NCI-H524 (cell line): ENCODE data around the gene NEK10.
A peak's percentile ranks its signal among the peaks of the same experiment; 100 is the strongest.
"Not testable (repeated sequence)": the region's sequence is repeated elsewhere in the genome, so short reads cannot be mapped to it uniquely, and the experiment has no call there.

Experiments used
- DNase-seq, 2 experiments: peaks; one replicate each; lab custom pipeline; 2025; lab: John Stamatoyannopoulos, UW

The NEK10 gene

DNA sequence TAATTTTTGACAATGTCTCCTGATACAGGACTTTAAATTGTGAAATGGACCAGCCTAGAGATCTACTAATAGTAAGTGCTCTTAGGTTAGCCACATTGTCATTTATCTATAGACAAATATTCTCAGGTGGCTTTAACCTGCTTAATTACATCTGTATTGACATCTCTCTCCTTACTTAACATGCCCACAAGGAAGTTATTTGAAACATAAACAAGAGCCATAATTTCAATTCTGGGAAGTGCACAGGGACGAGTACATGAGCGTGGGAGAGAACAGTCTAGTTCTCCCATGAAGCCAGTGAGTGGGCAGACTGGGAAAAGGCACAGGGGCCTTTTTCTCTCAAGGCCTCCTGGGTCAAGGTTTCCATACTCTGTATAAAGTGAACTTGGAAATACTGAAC is 54.2 kb downstream of the NEK10 start:
- no peak for DNase-seq

DNA sequence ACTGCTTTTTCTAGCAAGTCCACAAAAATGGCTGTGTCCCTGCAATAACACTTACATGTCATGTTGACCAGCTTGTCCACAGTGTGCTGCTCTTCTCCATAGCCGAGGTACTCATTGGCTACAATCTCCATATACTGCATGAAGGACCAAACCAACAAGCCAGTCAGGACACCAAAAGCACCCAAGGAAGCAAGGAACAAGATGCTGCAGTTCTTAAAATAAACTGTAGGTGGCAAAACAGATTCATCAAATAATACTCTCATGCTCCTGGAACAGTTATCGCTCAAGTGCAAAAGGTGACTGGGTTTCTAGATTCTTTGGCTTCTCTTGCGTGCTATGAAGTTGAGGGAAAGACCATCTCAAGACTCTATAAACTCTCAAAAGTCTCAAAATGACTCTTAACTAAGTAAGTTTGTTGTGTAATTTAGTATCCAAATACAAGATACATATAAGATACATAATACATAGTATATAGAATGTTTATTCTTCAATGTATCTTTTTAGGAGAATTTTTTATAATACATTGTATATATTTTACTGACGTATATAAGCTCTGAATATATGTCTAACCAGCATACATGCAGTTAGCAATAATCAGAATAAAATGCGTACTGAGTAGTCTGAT is 57.0 kb downstream of the NEK10 start:
- DNase-seq, result peak; percentile 66 to 77

DNA sequence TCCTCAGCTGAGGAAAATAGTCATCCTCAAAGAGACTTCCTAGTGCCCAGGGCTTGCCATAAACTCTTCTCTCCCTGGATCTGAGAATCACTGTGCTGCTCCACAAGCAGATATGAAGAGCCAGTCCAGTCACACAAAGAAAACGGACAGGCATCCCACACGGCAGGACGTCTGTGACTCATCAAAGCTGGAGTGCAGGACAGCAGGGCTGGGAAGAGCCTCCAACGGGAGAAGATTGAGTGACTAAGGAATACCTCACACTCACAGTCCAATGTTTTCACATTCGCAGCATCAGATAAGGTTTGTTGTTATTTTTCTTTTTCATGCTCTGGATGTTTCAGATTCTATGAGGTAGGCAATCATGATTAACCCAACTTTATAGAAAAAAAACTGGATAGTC is 57.8 kb downstream of the NEK10 start:
- DNase-seq, result no peak

DNA sequence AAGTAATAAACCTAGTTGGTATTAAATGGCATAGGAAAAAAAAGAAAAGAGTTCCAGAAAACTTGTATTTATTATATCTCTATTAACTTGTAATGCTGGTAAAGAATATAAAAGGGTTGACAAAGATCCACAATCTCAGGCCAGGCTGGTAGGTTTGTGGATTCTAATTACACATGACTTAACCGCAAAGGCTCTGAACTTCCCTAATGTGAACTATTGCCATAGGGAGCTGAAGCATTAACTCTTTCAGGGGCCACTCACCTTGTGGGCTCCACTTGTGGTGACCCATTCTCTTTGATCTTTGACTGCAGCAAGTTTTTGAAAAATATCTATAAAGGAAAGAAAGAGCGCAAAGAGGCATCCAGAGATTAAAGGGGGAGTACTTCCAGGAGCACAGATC is 58.5 kb downstream of the NEK10 start:
- DNase-seq, result no peak

DNA sequence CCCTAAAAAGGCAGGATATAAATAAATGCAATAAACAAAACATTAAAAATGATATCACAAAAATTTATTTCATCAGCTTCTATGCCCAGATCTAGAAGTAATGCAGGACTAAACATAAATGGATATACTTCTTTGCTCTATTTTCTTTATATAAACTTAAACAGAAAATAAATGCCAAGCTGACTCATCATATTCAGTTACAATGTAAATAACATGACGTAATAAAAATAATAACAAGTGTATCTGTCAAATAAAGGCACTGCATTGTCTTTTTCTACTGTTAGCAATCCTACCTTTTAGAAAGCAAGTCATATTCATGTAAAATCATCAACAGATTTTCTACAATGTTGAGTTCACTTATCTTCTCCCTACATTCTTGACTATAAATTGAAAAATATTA is 61.6 kb downstream of the NEK10 start:
- no peak for DNase-seq

DNA sequence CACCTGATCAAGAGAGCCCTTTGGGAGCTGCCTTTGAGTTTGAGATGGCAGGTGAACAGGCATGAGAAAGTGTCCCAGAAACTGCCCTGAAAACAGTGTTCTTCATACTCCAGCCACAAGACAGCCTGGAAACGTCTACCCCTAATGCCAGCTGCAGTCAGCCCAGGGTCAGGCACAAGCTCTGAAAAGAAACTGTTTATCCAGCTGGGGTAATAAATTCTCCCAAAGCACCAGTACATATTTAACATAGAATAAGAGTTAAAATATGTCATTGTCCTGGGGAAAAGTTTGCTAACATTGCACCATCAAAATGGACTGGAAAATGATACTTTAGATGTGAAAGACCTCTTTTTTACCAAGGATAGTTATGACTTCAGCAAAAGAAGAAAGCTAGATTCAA is 66.3 kb downstream of the NEK10 start:
- no peak for DNase-seq

DNA sequence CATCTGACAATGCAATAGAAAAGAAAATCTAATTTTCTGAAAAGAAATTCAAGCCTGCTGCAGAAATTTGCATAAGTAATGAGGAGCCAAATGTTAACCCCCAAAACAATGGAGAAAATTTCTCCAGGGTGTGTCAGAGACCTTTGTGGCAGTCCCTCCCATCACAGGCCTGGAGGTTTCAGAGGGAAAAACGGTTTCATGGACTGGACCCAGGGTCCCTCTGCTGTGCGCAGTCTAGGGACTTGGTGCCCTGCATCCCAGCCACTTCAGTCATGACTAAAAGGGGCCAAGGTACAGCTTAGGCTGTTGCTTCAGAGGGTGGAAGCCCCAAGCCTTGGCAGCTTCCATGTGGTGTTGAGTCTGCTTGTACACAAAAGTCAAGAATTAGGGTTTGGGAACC is 70.2 kb downstream of the NEK10 start:
- DNase-seq, result not testable (repeated sequence)

DNA sequence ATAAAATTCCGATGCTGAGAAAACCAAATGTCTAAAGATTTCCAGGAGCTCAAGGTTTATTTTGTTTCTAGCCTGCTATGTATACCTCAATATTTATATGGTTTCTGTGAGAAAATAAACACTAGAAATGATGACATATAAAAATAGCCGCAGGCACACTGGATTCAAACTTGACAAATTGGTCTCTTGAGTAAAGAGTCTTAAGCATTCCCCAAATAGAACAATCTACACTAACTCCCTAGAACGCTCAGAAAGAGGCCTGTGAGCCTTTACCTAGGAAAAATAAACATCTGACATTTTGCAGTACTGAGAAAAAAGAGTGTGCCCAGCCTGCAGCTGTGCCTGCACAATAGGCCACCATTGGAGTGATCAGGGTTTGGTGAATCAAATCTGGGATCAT is 75.2 kb downstream of the NEK10 start:
- DNase-seq, result no peak

DNA sequence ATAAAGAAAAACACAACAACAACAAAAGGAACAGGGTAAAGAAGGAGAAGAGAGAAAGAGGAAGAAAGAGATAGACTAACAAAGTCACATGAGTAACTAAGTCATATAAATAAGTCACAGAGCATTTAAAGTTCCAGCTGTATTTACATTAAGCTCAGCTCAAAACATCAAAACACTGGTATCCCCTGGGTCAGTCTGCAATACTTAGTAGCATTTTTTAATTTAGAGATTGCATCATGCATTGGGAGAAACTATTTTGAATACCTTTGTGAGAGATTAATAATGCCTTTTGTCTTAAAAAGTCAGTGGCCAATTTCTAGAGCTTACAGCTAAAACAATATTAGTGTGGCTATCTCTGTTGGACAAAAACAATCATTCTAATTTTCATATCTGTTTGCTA is 78.4 kb downstream of the NEK10 start:
- DNase-seq, result no peak

DNA sequence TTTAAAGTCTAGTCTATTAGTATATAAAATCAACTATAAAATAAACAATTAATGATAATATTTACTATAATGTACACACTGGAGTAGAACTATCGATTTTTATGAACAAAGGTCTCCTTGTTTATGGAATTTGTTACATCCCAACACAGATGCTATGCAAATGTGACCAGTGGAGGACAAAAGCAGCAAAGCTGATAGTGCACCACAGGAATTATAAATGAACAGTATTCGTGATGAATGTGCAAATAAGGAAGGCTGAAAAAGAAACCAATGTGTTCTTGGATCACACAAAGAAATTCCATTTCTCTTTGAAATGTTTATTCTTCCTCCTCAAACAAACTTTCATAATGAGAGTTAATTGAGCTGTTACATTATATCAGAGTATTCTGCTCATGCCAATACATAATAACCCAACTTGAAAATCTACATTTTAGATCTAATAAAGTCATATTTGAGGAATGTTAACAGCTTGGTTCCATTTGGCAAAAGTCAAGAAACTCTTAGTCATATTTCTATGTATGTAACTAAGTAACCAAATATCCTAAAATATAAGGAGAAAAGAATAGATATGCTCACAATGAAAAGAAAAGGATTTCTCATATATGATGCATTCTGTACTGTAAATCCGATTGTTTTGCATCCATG is 79.3 kb downstream of the NEK10 start:
- DNase-seq, result no peak

DNA sequence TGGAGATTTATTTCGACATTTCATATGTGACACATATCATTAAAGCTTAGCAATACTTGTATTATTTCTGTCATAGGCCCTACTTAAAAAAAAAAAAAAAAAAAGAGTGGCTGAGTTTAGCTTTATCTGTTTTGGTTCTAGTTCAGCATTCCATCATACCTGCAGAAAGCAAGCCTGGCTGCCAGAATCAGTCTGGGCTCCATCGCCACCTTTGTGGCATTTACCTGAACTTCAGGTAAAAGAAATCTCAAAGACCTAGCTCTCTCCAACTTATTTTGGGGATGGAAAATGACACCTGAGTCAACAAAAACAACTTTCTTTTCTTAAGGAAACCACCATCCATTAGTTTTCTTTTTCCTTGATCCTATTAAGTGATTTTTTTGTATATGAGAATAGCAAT is 82.1 kb downstream of the NEK10 start:
- no peak for DNase-seq

DNA sequence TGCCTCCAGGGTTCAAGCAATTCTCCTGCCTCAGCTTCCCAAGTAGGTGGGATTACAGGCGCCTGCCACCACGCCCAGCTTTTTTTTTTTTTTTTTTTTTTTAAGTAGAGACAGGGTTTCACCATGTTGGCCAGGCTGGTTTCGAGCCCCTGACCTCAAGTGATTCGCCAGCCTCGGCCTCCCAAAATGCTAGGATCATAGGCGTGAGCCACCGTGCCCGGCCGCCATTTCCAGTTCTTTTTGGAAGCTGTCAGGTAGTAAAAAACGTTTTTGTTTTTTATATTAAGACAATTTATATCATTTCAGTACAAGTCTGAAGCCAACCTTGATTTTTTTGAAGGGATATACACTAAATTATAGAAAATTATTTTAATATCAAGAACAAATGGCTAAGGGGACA is 82.7 kb downstream of the NEK10 start:
- not testable (repeated sequence) for DNase-seq

DNA sequence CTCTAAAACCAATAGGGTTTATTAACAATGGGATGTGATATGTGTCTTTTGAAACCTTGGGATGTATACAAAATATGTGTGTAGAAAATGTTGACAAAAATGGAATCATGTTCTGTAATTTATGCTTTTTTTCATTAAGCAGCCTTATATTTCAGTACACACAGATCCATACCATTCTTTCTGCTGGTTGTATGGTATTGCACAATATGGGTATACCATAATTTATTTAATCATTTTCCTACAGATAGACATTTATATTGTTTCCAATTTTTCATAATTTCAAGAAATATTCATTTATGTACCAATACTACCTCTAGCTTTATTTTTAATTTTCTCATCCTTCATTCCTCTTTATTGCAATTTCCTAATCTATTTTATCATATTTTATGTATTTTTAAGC is 83.5 kb downstream of the NEK10 start:
- no peak for DNase-seq

DNA sequence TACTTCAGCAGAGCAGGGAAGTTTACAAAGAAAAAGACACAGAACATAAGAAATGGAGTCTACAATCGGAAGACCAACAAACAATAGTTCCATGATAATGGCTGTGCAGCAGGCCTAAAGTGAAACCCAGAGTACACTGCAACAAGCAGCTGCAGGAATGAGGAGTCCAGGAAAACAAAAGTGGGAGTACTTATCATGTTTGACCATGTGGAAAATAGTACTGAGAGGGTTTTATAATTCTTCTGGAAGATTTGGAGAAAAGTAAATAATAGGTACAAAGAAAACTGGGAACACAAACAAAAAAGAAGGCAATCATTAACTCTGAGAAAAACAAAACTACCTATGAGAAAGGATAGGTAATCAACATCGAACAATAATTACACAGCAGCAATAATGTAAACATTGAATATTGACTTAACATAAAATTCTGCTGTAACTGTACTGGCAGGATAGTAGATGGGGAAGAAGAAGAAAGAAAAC is 87.5 kb downstream of the NEK10 start:
- DNase-seq, result no peak

DNA sequence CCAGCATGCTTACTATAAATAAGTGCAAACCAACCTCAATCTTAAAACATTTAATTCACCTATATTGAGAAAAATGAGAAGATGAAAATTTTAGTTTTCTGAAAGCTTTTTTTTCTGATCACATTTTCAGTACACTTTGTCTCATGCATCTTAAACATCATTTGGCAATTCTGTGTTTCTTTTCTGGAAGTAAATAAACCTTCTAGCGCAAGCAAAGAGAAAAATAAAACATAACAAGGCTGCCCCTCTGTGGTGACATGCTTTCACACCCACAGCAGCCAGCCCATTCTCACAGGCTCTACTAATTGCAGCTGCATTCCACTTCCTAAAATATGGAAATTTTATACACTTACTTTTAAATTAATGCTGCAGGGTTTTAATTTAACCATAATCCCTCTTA is 90.1 kb downstream of the NEK10 start:
- DNase-seq, result peak in 1 of 2 experiments; percentile 23

DNA sequence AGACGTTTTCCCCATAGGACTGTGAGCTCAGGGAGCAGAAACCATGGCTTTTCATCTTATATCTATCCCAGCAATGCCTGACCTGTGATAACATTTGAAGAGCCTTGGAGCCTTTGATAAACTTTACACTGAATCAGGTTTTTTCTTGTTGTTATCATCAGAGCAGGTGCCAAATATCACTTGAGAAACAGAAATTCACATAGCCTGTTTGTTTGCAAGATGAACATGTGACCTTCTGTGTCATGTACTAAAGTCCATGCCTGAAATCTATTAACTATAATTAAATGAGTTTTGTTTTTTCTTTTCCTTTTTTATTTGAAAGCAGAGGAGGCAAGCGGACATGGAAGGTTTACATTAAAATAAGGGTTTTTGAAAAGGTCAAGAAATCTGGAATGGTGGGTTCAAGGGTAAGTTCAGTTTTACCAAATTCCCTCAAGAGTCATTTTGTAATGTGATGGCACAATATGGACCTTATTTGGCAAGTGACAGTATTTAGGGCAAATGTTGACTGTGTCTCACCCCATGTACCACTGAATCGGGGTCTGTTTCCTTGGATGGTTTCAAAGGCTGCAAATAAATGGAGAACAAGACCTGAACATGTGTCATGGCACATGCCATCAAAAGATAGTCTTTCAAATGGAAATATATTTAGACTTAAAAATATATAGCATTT is 90.7 kb downstream of the NEK10 start:
- no peak for DNase-seq

DNA sequence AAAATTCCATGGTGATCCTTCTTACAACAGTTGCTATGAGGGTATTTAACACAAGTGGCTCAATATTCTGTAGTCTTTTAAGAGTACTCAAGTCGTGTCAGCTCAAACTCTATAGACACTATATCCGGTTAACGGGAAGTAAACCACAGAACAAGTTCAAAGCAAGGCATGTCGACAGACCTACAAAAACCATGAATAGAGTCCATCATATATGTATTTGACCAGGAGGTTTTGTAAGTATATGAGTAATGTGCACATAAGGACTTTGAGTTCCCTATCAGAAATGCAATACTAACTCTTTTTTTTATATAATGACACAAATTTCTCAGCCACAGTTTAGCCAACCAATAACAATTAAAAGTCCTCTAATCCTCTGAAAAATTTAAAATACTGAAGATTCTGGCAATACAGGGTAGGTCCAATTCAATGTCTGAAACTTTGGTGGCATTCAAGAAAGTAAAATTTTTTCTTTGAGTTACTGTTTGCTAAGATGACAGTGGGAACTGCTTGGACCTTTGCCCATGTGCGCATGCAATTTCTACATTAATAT is 93.7 kb downstream of the NEK10 start:
- DNase-seq, result no peak

DNA sequence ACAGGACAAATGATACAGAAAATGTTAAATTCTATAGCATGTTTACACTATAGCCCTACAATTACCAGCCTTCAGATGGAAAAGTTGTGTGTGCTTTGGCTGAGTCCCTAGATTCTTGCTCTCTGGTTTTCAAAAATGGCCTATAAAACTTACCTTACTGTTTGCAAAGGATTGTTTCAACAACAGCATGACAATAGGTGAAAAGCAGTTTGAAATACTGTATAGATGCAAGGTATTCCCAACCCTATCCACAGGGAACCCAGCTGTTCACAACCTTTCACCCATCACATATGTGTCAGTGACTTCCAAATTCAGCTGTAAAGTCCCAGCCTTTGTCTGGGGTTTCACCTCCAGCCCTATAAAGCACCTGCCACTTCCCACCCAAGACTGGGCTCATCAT is 97.3 kb downstream of the NEK10 start:
- DNase-seq, result no peak

DNA sequence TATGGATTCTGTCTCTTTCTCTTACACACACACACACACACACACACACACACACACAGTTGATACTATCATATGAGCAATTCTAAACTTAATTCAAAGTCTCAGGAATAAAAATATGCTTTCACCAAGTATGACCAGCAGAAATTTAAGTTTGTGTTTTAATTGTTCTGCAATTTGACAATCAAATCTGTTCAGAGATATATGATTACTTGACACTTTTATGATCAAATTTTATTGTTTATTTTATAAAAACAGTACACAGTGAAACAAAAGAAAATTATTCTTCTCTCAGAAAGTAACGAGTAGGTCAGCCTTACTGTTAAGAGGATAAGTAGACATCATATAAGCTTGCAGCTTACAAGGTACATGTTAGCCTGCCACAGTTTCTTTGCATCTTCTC is 114.3 kb downstream of the NEK10 start:
- DNase-seq, result no peak

DNA sequence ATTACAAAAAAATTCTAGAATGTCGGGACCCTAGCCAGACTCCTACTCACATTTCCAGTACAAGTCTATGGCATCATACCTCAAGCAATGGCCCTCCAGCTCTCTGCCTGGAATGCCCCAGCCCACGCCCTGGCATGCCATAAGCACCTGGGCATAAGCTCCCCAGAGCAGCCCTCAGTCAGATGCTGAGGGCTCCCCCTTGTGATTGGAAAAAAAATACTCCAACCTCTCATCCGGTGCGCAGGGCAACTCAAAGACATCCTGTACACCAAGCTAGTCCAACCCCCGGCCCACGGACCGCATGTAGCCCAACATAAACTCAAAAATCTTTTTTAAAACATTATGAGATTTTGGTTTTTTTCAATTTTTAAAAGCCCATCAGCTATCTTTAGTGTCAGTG is 115.4 kb downstream of the NEK10 start:
- peak; percentile 22 to 68 for DNase-seq

DNA sequence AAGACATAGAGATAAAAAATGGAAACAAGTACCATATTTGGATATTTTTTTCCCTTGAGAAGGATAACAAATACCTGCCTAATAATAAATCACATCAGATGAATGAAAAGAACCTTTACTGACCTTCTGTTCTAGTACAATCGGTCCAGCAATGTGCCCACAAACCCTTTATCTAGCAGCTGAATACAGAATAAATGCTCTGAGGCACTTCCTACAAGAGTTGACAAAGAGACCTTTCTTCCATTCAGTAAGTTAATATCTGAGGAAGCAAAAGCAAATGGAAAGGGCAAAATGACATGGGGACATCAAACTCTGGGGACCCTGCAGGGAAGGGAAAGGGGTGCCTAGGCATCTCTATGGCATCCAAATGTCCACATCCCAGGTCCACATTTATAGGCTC is 115.8 kb downstream of the NEK10 start:
- no peak for DNase-seq

DNA sequence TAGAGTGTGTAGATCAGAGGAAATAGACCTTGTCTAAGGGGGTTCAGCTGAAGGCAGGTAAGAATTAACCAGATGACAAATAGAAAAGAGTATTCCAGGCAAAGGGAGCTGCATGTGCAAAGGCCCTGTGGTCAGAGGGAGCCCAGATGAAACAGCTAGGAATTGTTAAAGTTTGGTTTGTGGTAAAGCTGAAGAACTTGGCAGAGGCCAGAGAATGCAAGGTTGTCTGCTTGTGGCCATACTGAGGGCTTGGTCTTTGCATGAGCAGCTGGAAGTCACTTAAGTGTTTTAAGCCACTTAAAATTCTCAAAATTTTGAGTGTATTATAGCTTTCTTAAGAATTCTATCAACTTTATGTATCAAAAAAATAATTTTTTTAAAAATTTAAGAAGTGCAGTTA is 116.5 kb downstream of the NEK10 start:
- no peak for DNase-seq

DNA sequence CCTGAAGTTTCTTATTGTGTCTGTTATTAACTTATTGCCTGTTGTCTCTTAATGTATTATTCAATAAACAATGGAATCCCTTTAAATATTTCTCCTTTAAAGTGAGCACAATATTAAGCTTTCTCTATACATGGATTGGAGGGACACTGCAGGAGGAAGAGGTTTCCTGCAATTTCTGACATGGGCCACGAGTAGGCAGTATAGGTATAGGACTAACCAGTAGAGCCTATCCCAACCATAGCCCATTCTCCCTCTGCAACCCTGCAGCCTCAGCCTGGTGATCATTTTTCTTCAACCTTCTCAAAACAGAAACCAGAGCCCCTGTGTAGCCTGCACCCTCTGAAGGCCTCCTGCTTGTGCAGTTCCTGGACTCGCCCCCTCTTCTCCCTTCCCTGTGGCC is 124.8 kb downstream of the NEK10 start:
- DNase-seq, result no peak
